Esophagus muscularis mucosa (tissue), 4 donors: ENCODE measurements around the gene BBLN.

ENCODE experiments used
- CTCF ChIP-seq, 3 experiments: fragments of 200-600 bp in 2 of 3; fragments of 450-650 bp in 1 of 3; sonication (generic) in 2 of 3; IDR thresholded peaks; one replicate each; pipeline ENCODE4 v1.5.1; 2017 to 2019; ENCODE audit warnings: antibody characterized with exemption in 3 of 3, mild to moderate bottlenecking in 2 of 3, moderate library complexity in 1 of 3
- EP300 ChIP-seq: sonication (generic); formaldehyde crosslinking; IDR thresholded peaks from one replicate; pipeline ENCODE4 v1.6.1; 2017; ENCODE audit warnings: antibody characterized with exemption
- POLR2A ChIP-seq: fragments of 450-650 bp; IDR thresholded peaks from one replicate; pipeline ENCODE4 v1.6.1; 2017; ENCODE audit warnings: antibody characterized with exemption, moderate library complexity, mild to moderate bottlenecking, low read depth

- TF ChIP-seq CTCF (IDR thresholded peaks at IDR 0.05) (no peak), EP300 (no peak), POLR2A (no peak)
Observed at GRCh38 chr9:128138001-128138400, 22.1 kb upstream of the BBLN start.
